DND-41 (cell line): ENCODE results near the gene TMEM266.

ENCODE experiments used
- EZH2 ChIP-seq: IDR thresholded peaks from 3 replicates; pipeline ENCODE4 v1.6.1; 2012; ENCODE audit warnings: borderline replicate concordance, low read depth, mild to moderate bottlenecking, moderate library complexity, low read length, inconsistent platforms; ENCODE audit not compliant: severe bottlenecking
- TF ChIP-seq, protein P1 (sequence below): IDR thresholded peaks from 2 replicates; pipeline ENCODE4 v1.5.1; 2012; ENCODE audit warnings: borderline replicate concordance, low read length, moderate library complexity, mild to moderate bottlenecking; ENCODE audit not compliant: poor library complexity, severe bottlenecking; ENCODE audit errors: extremely low read depth

DNA sequence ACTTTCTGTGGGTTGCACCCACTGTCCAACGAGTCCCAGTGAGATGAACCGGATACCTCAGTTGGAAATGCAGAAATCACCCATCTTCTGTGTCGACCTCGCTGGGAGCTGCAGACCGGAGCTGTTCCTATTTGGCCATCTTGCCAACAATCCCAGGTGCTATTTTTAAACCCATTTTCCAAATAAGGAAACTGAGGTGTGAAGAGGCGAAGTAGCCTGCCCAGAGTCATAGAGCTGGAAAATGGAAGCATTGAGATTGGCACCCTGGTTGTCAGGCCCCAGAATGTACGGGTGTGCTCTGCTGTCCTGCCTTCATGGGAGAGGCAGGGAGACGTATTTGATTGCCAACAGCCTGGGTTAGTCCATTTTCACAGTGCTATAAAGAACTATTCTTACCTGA lies 39.6 kb downstream of the TMEM266 start:
- TF ChIP-seq, protein P1, sequence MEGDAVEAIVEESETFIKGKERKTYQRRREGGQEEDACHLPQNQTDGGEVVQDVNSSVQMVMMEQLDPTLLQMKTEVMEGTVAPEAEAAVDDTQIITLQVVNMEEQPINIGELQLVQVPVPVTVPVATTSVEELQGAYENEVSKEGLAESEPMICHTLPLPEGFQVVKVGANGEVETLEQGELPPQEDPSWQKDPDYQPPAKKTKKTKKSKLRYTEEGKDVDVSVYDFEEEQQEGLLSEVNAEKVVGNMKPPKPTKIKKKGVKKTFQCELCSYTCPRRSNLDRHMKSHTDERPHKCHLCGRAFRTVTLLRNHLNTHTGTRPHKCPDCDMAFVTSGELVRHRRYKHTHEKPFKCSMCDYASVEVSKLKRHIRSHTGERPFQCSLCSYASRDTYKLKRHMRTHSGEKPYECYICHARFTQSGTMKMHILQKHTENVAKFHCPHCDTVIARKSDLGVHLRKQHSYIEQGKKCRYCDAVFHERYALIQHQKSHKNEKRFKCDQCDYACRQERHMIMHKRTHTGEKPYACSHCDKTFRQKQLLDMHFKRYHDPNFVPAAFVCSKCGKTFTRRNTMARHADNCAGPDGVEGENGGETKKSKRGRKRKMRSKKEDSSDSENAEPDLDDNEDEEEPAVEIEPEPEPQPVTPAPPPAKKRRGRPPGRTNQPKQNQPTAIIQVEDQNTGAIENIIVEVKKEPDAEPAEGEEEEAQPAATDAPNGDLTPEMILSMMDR = no peak
- no peak for TF ChIP-seq EZH2
